Thymus (tissue), 11 donors: ENCODE results near the gene NR1D1. TPM values are rescaled to one million over a fixed set of nuclear protein-coding genes. Genes with fewer than 3 reads are reported as not detected.
A peak's percentile ranks its signal among the peaks of the same experiment; 100 is the strongest.

Experiments used
- DNase-seq, 9 donors: peaks; one replicate each; pipeline ENCODE4 v3.0.0-alpha.2; 2013; ENCODE audit warnings: low spot score in 9 of 9, low read depth in 6 of 9, missing footprints in 1 of 9
- H3K27ac ChIP-seq, 2 donors: one replicate each; pipeline ENCODE4 v1.5.1; 2013; ENCODE audit warnings: control low read depth in 1 of 2, low read depth in 1 of 2, low read length in 1 of 2, mild to moderate bottlenecking in 1 of 2, moderate library complexity in 1 of 2
- H3K27me3 ChIP-seq, 2 donors: one replicate each; pipeline ENCODE4 v1.5.1; 2013; ENCODE audit warnings: low read length in 1 of 2; ENCODE audit not compliant: control insufficient read depth in 2 of 2, insufficient read depth in 1 of 2
- H3K36me3 ChIP-seq, 2 donors: one replicate each; pipeline ENCODE4 v1.5.1; 2013; ENCODE audit warnings: low read length in 1 of 2, mild to moderate bottlenecking in 1 of 2, moderate library complexity in 1 of 2; ENCODE audit not compliant: control insufficient read depth in 2 of 2, insufficient read depth in 2 of 2
- H3K4me1 ChIP-seq, 2 donors: one replicate each; pipeline ENCODE4 v1.5.1; 2013; ENCODE audit warnings: low read length in 2 of 2; ENCODE audit not compliant: control insufficient read depth in 2 of 2, insufficient read depth in 2 of 2
- H3K4me3 ChIP-seq, 2 donors: one replicate each; pipeline ENCODE4 v1.5.1; 2013; ENCODE audit warnings: low read length in 2 of 2, control low read depth in 1 of 2, mild to moderate bottlenecking in 1 of 2
- H3K9me3 ChIP-seq, 2 donors: one replicate each; pipeline ENCODE4 v1.5.1; 2013; ENCODE audit warnings: low read length in 1 of 2, mild to moderate bottlenecking in 1 of 2; ENCODE audit not compliant: control insufficient read depth in 2 of 2, insufficient read depth in 1 of 2
- WGBS: extraction: QIAGEN DNeasy Blood & Tissue Kit; methylation state at CpG from one replicate; pipeline ENCODE4 v1.1.7; 2013; 5-methylcytosine and 5-hydroxymethylcytosine counted together
- polyA plus RNA-seq: library from polyadenylated mRNA; stranded (reverse); fragments of 200-250 nt; gene quantifications from one replicate; pipeline ENCODE4 v1.2.3, GENCODE V29; 2013
- total RNA-seq: library from RNA; stranded (reverse); fragments of 120-200 nt; gene quantifications from one replicate; pipeline ENCODE4 v1.2.4, GENCODE V29; 2013
- donor health status: healthy.

Gene NR1D1
- total and polyA plus RNA-seq, 2 donors, result 0.85 to 3.2 TPM

DNA sequence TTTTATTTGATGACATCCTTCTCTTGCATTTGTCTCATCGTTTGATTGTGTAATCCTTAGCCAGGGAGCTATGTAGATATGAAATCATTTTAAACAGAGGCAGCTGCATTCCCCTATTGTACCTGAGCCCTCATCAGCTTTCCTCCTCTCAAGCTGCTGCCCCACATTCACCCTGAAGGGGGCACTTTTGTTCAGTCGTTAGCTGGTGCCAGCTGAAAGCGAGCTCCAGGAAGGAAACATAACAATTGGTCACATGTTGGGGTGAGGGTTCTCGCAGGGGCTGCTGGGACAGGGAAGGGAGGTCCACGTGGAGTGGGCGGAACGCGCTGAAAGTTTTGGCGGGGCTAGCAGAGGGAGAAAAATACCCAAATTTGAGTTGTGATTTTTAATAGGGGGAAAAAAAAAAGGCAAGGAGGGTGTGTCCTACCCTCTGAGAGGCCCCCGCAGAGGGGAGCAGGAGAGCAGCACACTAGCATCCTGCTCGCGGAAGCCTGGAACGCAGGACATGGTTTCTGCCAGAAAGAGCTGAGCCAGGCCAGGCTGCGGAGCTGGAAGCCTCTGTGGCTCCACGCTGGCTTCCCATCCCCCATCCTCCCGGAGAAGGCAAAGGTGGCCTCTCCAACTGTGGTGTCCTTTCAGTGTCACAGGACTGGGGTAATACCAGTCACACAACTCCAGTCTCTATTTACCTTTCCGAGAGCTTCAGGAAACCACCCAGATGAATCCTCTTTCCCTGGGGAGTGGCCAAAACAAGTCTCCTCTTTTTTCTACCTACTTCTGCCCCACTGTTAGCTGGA is 12.9 kb upstream of the NR1D1 start:
- H3K9me3 ChIP-seq, result no peaks in the 10 kb centered on the region
- H3K4me1 ChIP-seq, result peaks cover 34 to 82% of the 10 kb centered on the region in 2 donors
- H3K36me3 ChIP-seq, result no peaks in the 10 kb centered on the region
- peak; percentile 83 to 99 (median 94) for DNase-seq
- H3K4me3 ChIP-seq, result peak overlapping the region; percentile 49 to 50
- WGBS, result 4% methylated on average over 17 of the region's 17 CpGs
- no peaks in the 10 kb centered on the region for H3K27me3 ChIP-seq
- peak overlapping the region; percentile 76 to 83 for H3K27ac ChIP-seq

DNA sequence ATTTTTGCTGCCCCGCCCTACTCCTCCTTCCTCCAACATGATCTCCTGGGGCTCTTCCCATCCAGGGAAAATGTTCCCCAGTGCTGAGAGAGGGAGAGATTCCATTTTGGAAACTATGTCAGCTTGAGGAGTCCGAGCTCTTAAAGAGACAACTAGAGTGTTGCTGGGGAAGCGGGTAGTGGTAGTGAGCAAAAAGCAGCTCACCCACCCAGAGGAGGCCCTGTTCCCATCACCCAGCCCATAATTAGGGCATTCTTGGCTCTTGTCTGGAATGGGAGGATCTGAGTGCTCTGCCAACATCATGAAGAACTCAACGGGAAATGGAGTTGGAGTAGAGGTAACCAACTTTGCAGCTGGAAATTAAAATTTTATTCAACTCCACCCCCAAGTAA is 12.3 kb upstream of the NR1D1 start:
- no peaks in the 10 kb centered on the region for H3K9me3 ChIP-seq
- no peaks in the 10 kb centered on the region for H3K27me3 ChIP-seq
- 87% methylated on average over 4 of the region's 4 CpGs for WGBS
- H3K36me3 ChIP-seq, result no peaks in the 10 kb centered on the region
- no peak overlapping the region for H3K4me3 ChIP-seq
- H3K27ac ChIP-seq, result peak overlapping the region; percentile 71 to 74
- DNase-seq, result peak in 1 of 9 donors; percentile 21
- H3K4me1 ChIP-seq, result peaks cover 40 to 85% of the 10 kb centered on the region in 2 donors

DNA sequence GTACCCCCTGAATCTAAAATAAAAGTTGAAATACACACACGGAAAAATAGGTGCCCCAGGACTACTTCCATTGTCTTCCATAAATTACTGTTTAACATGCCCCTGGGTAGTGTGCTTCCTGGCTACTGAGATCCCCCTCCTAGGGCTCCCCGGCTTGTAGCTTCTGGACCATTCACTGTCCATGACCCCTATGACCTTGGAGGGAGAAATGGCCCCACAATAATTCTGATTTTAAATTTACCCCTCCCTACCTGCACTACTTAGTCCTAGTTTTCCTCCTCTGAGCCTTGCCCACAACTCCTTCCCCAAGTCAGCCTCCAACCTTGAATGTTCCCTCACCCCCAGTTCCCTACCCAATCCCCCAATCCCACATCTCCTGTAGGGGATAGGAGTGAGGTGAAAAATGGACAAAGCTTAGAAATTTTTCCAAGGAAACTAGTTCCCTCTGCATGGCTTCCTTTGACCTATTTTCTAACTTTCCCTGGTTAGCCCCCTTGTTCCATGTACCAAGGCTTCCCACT is 11.9 kb upstream of the NR1D1 start:
- DNase-seq, result no peak
- WGBS, result 49% methylated on average over 2 of the region's 2 CpGs
- Histone ChIP-seq H3K4me3 (no peak overlapping the region), H3K27ac (peak overlapping the region; percentile 71 to 74), H3K9me3 (no peaks in the 10 kb centered on the region), H3K4me1 (peaks cover 44 to 90% of the 10 kb centered on the region in 2 donors), H3K36me3 (no peaks in the 10 kb centered on the region), H3K27me3 (no peaks in the 10 kb centered on the region)

- H3K9me3 ChIP-seq, result no peaks in the 10 kb centered on the region
- H3K27me3 ChIP-seq, result no peaks in the 10 kb centered on the region
- 4% methylated on average over 12 of the region's 12 CpGs for WGBS
- peak in 6 of 9 donors; percentile 68 to 92 (median 79) for DNase-seq
- peak overlapping the region; percentile 74 to 78 for H3K27ac ChIP-seq
- H3K4me1 ChIP-seq, result peaks cover 52 to 94% of the 10 kb centered on the region in 2 donors
- H3K4me3 ChIP-seq, result no peak overlapping the region
- H3K36me3 ChIP-seq, result no peaks in the 10 kb centered on the region
Measured at GRCh38 chr17:40111221-40112128, 11.1 kb upstream of the NR1D1 start.

- H3K36me3 ChIP-seq, result no peaks in the 10 kb centered on the region
- 94% methylated on average over 3 of the region's 3 CpGs for WGBS
- H3K4me1 ChIP-seq, result peaks cover 64 to 94% of the 10 kb centered on the region in 2 donors
- DNase-seq, result peak in 1 of 9 donors; percentile 33
- H3K9me3 ChIP-seq, result no peaks in the 10 kb centered on the region
- H3K4me3 ChIP-seq, result no peak overlapping the region
- peak overlapping the region; percentile 8 to 74 for H3K27ac ChIP-seq
- H3K27me3 ChIP-seq, result no peaks in the 10 kb centered on the region
Measured at GRCh38 chr17:40110026-40110845, 9.8 kb upstream of the NR1D1 start.

GRCh38 chr17:40108970-40109824 is 8.8 kb upstream of the NR1D1 start:
- H3K9me3 ChIP-seq, result no peaks in the 10 kb centered on the region
- 98% methylated on average over 9 of the region's 9 CpGs for WGBS
- DNase-seq, result peak in 1 of 9 donors; percentile 52
- H3K27ac ChIP-seq, result peak overlapping the region; percentile 46 to 94
- H3K27me3 ChIP-seq, result no peaks in the 10 kb centered on the region
- no peaks in the 10 kb centered on the region for H3K36me3 ChIP-seq
- H3K4me1 ChIP-seq, result peaks cover 74 to 99% of the 10 kb centered on the region in 2 donors
- H3K4me3 ChIP-seq, result no peak overlapping the region

DNA sequence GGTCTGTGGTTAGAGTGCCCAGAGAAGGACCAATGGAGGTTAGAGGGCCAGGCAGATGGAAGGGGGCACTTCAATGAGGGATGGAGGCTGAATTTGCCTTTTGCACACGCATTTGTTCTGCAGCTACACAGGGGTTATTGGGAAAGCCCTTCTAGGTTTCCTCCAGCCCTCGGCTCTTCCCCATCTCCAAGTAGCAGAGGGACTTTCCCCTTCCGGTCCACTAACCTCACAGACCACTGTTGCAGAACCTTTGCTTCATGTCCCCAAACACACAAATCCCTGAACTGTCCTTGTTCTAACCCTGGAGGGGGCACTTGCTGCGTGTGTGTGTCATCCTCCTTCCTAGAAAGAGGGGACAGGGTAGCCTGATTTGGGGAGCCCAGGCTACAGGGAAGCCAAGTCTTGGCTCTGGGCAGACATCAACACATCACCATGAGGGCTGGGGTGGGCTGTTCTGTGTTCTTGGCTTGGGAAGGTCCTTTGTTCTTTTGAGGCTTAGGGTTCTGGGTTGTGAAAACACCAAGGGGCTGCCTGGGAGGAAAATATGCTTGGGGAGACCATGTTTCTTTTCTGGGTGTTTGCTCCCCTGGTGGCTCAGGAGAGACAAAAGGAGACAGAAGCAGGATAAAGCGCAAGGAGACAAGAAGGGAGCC is 7.3 kb upstream of the NR1D1 start:
- Histone ChIP-seq H3K4me1 (peaks cover 79 to 100% of the 10 kb centered on the region in 2 donors), H3K36me3 (no peaks in the 10 kb centered on the region), H3K27me3 (no peaks in the 10 kb centered on the region), H3K9me3 (no peaks in the 10 kb centered on the region), H3K4me3 (no peak overlapping the region), H3K27ac (peak overlapping the region; percentile 94 to 95)
- peak in 1 of 9 donors; percentile 67 for DNase-seq
- WGBS, result 49% methylated on average over 5 of the region's 5 CpGs
